T-helper 1 cell treated with Interleukin-12 subunit alpha and Interleukin-12 subunit beta and Interleukin-4 antibody, amounts not matched to agents 30 μg/mL and 1 μg/mL, for 36 hours (primary cell): ENCODE measurements around the gene NEIL1.
"Not testable (repeated sequence)": the region's sequence is repeated elsewhere in the genome, so short reads cannot be mapped to it uniquely, and the experiment has no call there.

Experiments used
- H3K27ac Mint-ChIP-seq: one replicate; pipeline ENCODE4 v1.8.0; 2021; ENCODE audit warnings: mild to moderate bottlenecking, mixed read lengths
- H3K27me3 Mint-ChIP-seq: one replicate; pipeline ENCODE4 v1.8.0; 2021; ENCODE audit warnings: low read depth, mixed read lengths
- H3K36me3 Mint-ChIP-seq: one replicate; pipeline ENCODE4 v1.8.0; 2021; ENCODE audit warnings: low read depth, mixed read lengths
- H3K4me1 Mint-ChIP-seq: one replicate; pipeline ENCODE4 v1.8.0; 2021; ENCODE audit warnings: low read depth, mixed read lengths
- H3K4me3 Mint-ChIP-seq: one replicate; pipeline ENCODE4 v1.8.0; 2021; ENCODE audit warnings: mild to moderate bottlenecking, moderate library complexity, mixed read lengths
- H3K9me3 Mint-ChIP-seq: one replicate; pipeline ENCODE4 v1.8.0; 2021; ENCODE audit warnings: mixed read lengths

The NEIL1 gene

GRCh38 chr15:75346796-75347221 is at the start of gene NEIL1:
Gene NEIL1 (plus strand): TSS chr15:75347039. CDS start chr15:75348906, 1,867 bp downstream.
- Mint-ChIP-seq H3K27ac (peak within 1 kb of the TSS; percentile 65), H3K9me3 (peaks cover 16% of the 10 kb centered on the region), H3K4me1 (peaks cover 23% of the 10 kb centered on the region), H3K27me3 (peaks cover 23% of the 10 kb centered on the region), H3K4me3 (peak within 1 kb of the TSS; percentile 84), H3K36me3 (peaks cover 21% of the 10 kb centered on the region)

DNA sequence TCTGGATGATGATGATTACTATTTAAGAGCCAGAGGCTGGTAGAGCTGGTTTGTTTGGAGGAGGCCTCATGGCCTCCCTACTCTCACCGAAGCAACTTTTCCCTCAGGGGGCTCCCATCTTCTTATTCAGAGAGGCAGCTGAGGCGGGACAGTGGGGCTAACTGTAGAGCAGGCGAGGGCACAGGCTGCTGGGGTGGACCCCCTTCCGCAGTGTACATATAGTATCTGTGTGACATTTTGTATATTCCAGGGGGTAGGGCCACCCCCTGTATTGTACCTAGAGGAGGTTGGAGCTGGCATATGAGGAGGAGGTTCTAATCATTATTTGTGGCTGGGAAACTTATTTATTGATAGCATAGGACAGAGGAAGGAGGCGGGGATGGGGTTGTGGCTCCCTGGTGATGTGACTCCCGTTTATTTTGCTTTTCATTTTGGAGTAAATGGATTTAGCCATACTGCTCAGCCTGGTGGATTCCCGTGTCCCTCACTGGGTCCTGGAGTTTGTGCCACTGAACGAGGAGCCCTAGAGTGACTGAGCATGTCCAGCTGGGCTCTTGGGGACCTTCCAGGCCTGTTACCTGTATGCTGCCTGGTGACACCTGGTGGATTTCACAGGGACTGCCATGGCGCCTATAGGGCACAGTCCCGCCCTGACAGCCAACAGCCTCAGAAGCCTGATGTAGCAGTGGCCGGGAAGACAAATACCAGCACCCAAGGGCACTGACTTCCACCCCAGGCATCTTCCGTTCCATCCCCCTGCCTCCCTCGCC is 48.1 kb upstream of the NEIL1 start:
- not testable (repeated sequence) for H3K4me3 Mint-ChIP-seq, H3K27me3 Mint-ChIP-seq, H3K36me3 Mint-ChIP-seq, H3K4me1 Mint-ChIP-seq, H3K27ac Mint-ChIP-seq, H3K9me3 Mint-ChIP-seq

- not testable (repeated sequence) for H3K27me3 Mint-ChIP-seq, H3K4me3 Mint-ChIP-seq, H3K36me3 Mint-ChIP-seq, H3K4me1 Mint-ChIP-seq, H3K27ac Mint-ChIP-seq, H3K9me3 Mint-ChIP-seq
Observed at GRCh38 chr15:75299311-75299688, 47.5 kb upstream of the NEIL1 start.

DNA sequence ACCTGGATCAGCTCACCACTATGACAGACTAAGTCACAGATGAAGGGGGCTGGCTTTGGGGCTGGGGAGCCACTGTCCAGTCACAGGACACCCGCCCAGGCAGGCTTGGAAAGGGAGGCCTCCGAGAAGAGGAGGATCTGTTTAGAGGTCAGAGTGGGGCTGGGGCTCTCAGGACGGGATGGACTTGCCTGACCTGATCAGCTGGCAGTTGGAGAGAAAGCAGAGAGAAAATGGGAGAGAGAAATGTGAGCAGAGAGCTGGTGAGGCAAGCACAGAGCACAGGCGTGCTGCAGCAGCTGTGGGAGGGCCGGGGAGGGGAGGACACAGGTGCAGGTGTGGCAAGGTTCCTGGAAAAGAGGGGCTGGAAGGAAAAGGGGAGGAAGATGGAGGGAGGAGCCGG is 46.8 kb upstream of the NEIL1 start:
- peaks cover 12% of the 10 kb centered on the region for H3K27me3 Mint-ChIP-seq

DNA sequence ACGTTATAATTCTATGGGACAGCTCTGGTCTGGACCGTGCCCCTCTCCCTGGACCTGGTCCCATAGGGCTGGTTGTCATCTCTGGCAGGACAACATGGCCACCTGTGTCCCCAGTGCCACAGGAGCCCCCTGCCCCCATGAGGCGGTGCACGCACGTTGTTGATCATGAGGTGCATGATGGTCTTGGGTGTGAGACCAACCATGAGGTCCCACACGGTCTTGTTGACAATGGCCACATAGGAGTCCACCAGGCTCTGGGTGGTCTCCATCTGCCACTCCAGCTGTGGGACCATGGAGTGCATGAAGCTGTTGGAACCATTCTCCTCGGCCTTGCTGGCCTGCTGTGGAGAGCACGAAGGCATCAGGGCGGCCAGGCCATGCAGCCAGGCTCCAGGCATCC is 44.5 kb upstream of the NEIL1 start:
- H3K9me3 Mint-ChIP-seq, result no peaks in the 10 kb centered on the region

More for the DNA sequence above, 46.8 kb upstream of the NEIL1 start:
- H3K4me3 Mint-ChIP-seq, H3K36me3 Mint-ChIP-seq, H3K27ac Mint-ChIP-seq, H3K4me1 Mint-ChIP-seq, H3K9me3 Mint-ChIP-seq: not testable (repeated sequence)

GRCh38 chr15:75302753-75303152 is 44.1 kb upstream of the NEIL1 start:
- peaks cover 34% of the 10 kb centered on the region for H3K27me3 Mint-ChIP-seq
- not testable (repeated sequence) for H3K36me3 Mint-ChIP-seq, H3K27ac Mint-ChIP-seq, H3K4me3 Mint-ChIP-seq, H3K4me1 Mint-ChIP-seq, H3K9me3 Mint-ChIP-seq

More for the DNA sequence above, 44.5 kb upstream of the NEIL1 start:
- no peak overlapping the region for H3K4me3 Mint-ChIP-seq
- H3K27me3 Mint-ChIP-seq, result peaks cover 31% of the 10 kb centered on the region
- H3K4me1 Mint-ChIP-seq, result no peaks in the 10 kb centered on the region
- no peaks in the 10 kb centered on the region for H3K36me3 Mint-ChIP-seq
- no peak overlapping the region for H3K27ac Mint-ChIP-seq

GRCh38 chr15:75306188-75306587 is 40.7 kb upstream of the NEIL1 start:
- Mint-ChIP-seq H3K4me1 (no peaks in the 10 kb centered on the region), H3K27ac (no peak overlapping the region), H3K27me3 (peaks cover 60% of the 10 kb centered on the region), H3K9me3 (no peaks in the 10 kb centered on the region), H3K4me3 (no peak overlapping the region), H3K36me3 (no peaks in the 10 kb centered on the region)

DNA sequence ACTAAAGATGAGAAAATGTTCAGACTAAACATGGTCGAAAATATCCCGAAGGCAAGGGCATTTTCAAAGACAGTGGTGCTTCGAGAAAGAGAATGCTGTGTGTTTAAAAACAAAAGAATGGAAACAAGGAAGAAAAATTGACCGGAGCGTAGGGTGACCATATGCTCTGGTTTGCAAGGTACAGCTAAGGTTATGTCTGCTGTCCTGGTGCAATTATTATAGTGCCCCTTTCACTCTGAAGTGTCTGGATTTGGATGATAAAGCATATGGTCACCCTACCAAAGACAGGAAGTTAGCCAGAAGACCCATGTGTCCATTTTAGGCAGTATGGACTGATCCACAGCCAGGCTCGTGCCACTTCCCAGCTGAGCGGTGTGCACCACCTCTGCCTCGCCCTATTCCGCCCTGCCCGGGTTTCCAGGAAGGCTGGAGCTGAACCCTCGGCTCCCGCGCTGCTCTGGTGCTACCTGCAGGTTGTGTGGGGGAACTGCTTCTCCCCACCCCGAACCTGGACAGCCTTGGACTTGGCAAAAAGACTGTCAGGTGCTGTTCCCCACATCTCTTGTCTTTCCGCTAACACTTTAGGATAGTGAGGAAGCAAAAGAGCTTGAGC is 39.0 kb upstream of the NEIL1 start:
- no peaks in the 10 kb centered on the region for H3K9me3 Mint-ChIP-seq
- peaks cover 64% of the 10 kb centered on the region for H3K27me3 Mint-ChIP-seq

DNA sequence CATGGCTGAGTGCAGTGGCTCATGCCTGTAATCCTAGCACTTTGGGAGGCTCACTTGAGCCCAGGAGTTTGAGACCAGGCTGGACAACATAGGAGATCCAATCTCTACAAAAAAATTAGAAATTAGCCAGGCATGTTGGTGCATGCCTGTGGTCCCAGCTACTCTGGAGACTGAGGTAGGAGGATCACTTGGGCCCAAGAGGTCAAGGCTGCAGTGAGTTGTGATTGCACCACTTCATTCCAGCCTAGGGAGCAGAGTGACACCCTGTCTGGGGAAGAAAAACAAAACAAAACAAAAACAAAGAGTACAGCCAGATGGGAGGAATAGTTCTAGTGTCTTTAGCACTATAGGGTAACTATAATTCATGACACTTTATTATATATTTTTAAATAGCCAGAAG is 37.1 kb upstream of the NEIL1 start:
- no peak overlapping the region for H3K27ac Mint-ChIP-seq

More for the DNA sequence above, 39.0 kb upstream of the NEIL1 start:
- H3K27ac Mint-ChIP-seq, result no peak overlapping the region
- H3K4me1 Mint-ChIP-seq, result no peaks in the 10 kb centered on the region
- no peaks in the 10 kb centered on the region for H3K36me3 Mint-ChIP-seq
- no peak overlapping the region for H3K4me3 Mint-ChIP-seq

GRCh38 chr15:75312548-75312947 is 34.3 kb upstream of the NEIL1 start:
- not testable (repeated sequence) for H3K36me3 Mint-ChIP-seq, H3K4me3 Mint-ChIP-seq, H3K9me3 Mint-ChIP-seq, H3K4me1 Mint-ChIP-seq, H3K27ac Mint-ChIP-seq
- peaks cover 35% of the 10 kb centered on the region for H3K27me3 Mint-ChIP-seq

More for the DNA sequence above, 37.1 kb upstream of the NEIL1 start:
- no peaks in the 10 kb centered on the region for H3K36me3 Mint-ChIP-seq
- H3K9me3 Mint-ChIP-seq, result no peaks in the 10 kb centered on the region
- H3K4me1 Mint-ChIP-seq, result no peaks in the 10 kb centered on the region
- H3K4me3 Mint-ChIP-seq, result no peak overlapping the region
- H3K27me3 Mint-ChIP-seq, result peaks cover 58% of the 10 kb centered on the region

- Mint-ChIP-seq H3K27ac (no peak overlapping the region), H3K36me3 (no peaks in the 10 kb centered on the region), H3K4me1 (no peaks in the 10 kb centered on the region), H3K9me3 (no peaks in the 10 kb centered on the region), H3K4me3 (no peak overlapping the region), H3K27me3 (peaks cover 28% of the 10 kb centered on the region)
Observed at GRCh38 chr15:75313116-75313845, 33.6 kb upstream of the NEIL1 start.

DNA sequence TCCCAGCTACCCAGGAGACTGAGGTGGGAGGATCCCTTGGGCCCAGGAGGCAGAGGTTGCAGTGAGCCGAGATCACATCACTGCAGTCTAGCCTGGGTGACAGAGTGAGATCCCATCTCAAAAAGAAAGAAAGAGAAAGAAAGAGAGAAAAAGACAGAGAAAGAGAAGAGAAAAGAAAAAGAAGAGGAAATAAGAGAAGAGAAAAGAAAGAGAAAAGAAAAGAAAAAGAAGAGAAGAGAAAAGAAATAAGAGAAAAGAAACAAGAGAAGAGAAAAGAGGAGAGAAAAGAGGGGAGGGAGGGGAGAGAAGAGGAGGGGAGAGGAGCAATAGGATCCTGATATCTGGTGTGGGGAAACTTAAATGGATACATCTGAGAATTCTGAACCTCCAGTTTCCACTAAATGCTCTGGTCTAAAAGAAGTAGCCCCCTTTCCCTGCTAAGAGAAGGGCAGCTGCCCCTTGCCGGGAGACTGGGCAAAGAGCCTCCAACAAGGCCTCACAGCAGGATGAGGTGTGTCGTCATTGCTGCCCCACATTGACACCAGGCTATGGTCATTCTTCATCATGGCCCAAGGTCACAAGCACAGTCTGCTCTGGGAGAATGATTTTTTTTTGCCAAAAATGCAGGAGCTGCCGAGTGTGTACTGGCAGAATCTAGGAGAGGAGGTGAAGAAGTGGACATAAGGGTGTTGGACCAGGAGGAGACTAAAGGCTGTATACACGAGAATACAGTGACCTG is 32.1 kb upstream of the NEIL1 start:
- Mint-ChIP-seq H3K9me3 (no peaks in the 10 kb centered on the region), H3K27ac (no peak overlapping the region), H3K27me3 (peaks cover 15% of the 10 kb centered on the region), H3K4me1 (no peaks in the 10 kb centered on the region), H3K4me3 (no peak overlapping the region), H3K36me3 (no peaks in the 10 kb centered on the region)

DNA sequence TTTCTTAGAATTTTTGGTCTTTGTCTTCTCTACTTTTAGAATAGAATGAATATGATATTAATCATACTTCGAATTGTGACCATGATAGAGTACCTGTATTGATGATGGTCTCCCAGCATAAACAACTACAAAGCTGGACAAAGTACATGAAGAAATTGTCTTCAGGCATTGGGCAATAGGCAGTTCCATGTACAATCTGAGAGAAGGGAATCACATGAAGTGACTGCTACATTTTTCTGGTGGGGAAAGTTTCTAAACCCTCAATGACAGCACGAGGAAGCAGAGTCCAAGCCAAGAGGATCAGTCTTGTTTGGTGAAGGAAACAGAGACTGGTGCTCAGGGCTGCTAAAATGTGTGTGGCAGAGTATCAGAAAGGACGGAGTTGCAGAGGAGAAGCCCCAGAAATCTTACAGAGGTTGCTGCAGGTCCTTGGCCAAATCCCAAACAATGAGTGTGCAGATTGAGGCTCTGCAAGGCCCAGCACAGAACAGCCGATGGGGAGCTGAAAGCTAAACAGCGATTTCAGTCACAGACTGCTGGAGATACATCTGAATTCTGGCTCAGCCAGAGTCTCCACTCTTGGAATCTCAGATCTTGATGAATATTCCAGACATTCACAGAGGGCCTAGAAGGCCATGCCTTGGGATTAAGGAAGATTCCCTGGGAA is 27.5 kb upstream of the NEIL1 start:
- H3K27ac Mint-ChIP-seq, H3K9me3 Mint-ChIP-seq, H3K4me3 Mint-ChIP-seq, H3K27me3 Mint-ChIP-seq, H3K36me3 Mint-ChIP-seq, H3K4me1 Mint-ChIP-seq: not testable (repeated sequence)

DNA sequence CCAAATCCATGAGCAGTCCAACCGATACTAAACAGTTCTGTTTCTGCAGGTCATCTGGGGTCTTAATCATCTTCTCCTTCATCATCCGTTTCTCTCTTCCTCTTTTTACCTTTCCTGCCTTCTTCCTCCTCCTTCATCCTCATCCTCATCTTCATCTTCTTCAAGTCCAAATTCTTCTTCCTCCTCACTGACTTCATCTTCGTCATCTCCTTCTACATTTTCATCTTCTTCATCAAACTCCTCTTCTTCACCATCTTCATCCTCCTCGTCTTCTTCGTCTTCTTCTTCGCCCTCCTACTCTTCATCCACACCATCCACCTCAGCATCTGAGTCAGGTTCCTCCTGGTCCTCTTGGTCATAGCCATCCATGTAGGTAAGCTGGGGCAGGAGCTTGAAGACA is 25.1 kb upstream of the NEIL1 start:
- Mint-ChIP-seq H3K36me3 (no peaks in the 10 kb centered on the region), H3K4me3 (no peak overlapping the region), H3K27ac (no peak overlapping the region), H3K9me3 (no peaks in the 10 kb centered on the region), H3K27me3 (peaks cover 8% of the 10 kb centered on the region), H3K4me1 (no peaks in the 10 kb centered on the region)
